ENCODE results near the gene PCDHB1. TPM values are rescaled to one million over a fixed set of nuclear protein-coding genes. Genes with fewer than 3 reads are reported as not detected.

The PCDHB1 gene
- total and polyA plus RNA-seq, 9 of the 15 experiments (the other 6 are each of a cell fraction or from before 2014, with no cell fraction given), result not detected

DNA sequence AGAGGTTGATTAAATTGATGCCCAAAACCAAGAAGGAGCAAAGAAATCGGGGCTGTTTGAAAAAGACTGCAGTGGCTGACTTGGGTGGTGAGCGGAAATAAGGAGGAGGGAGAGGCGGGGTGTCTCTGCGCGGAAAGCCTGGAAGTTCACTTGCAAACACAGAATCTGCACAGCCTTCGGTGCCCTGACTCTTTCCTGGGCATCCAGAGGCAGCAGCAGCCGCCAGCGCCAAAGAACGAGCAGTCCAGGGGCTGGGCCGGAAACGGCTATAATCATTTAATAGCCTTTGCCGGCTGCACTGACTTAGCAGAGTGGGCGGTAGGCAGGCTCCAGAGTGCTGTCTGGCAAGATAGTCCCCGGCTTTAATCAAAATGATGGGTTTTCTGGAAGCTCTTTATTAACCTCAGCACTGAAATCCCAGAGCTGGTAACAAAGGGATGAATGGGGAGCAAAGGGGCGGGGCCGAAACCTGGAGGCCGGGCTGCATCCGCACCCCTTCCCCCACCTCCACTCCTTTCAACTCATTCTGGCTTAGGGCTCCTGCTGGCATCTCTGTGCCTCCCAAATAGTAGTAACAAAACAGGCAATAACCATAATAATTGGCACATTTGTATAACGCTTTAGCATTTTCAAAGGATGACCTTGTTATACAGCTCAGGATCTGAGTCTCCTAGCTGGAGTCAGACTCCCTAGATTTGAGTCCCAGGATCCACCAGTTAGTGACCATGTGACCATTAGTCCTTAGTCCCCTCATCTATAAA is 49.1 kb upstream of the PCDHB1 start:
- DNase-seq (ENCODE audit: extremely low read depth in 1 of 4, low spot score in 3 of 4), result no peak
- Histone ChIP-seq H2AFZ (ENCODE audit: low read depth, low read length) (no peak overlapping the region), H3K4me1 (replicated peaks in 1 of 2; ENCODE audit: control insufficient read depth in 2 of 2, insufficient read depth in 2 of 2, low read length in 2 of 2) (no peaks in the 10 kb centered on the region; a peak in 1 of 5 replicates), H3K79me2 (ENCODE audit: control insufficient read depth, insufficient read depth, low read length) (no peaks in the 10 kb centered on the region), H3K9me1 (ENCODE audit: control insufficient read depth, insufficient read depth, low read length) (no peaks in the 10 kb centered on the region), H3K9ac (ENCODE audit: insufficient read depth in 1 of 2, low read depth in 2 of 2, low read length in 2 of 2) (no peak overlapping the region), H3K4me3 (no peak overlapping the region), H3K36me3 (ENCODE audit: control insufficient read depth, insufficient read depth, low read length) (no peaks in the 10 kb centered on the region), H3K27me3 (ENCODE audit: control insufficient read depth in 2 of 2, insufficient read depth in 2 of 2, low read length in 2 of 2) (no peaks in the 10 kb centered on the region), H4K20me1 (replicated peaks; ENCODE audit: control insufficient read depth, insufficient read depth, low read length) (no peaks in the 10 kb centered on the region), H3K9me3 (replicated peaks; ENCODE audit: control insufficient read depth, insufficient read depth, low read depth, low read length) (no peaks in the 10 kb centered on the region), H3K4me2 (ENCODE audit: insufficient read depth, low read length) (no peak overlapping the region), H3K27ac (ENCODE audit: extremely low read depth, low read depth, low read length) (no peak overlapping the region)
- in situ Hi-C loops (cut with MboI), result no loop called here
- no TSS peak for BruUV-seq (replicated peaks)
- ChIA-PET POLR2A (no interaction called here), CTCF (ENCODE audit: low intra/inter-chr PET ratio) (no interaction called here)
- WGBS (ENCODE audit: insufficient coverage, low coverage, missing lambda C conversion rate), result 0% methylated on average over 19 of the region's 19 CpGs
- FAIRE-seq, result no peak
- no peak for ATAC-seq
- intact Hi-C loops (cut with micrococcal nuclease), result no loop called here
- TF ChIP-seq U2AF1 (optimal IDR thresholded peaks at IDR 0.05; ENCODE audit: low read depth, low read length) (no peak), E2F8 (IDR thresholded peaks at IDR 0.05; ENCODE audit: low read depth, partially characterized antibody) (no peak), BCOR (IDR thresholded peaks at IDR 0.05) (no peak), MYNN (IDR thresholded peaks at IDR 0.05) (no peak), MYNN (CRISPR knock-in tag; IDR thresholded peaks at IDR 0.05) (no peak), MAFG (tag; conservative IDR thresholded peaks at IDR 0.05) (no peak), ZNF133 (CRISPR knock-in tag; IDR thresholded peaks at IDR 0.05) (no peak), FOS (IDR thresholded peaks at IDR 0.05; ENCODE audit: extremely low read depth, insufficient read length) (no peak), ZNF589 (CRISPR knock-in tag; IDR thresholded peaks at IDR 0.05; ENCODE audit: low read depth) (no peak), PHF20 (IDR thresholded peaks at IDR 0.05; ENCODE audit: partially characterized antibody) (no peak), ZNF121 (CRISPR knock-in tag; conservative IDR thresholded peaks at IDR 0.05) (no peak)

Data from K562 (cell line).